HepG2 (cell line): ENCODE data around the gene VPS26B. TPM values are rescaled to one million over a fixed set of nuclear protein-coding genes. Genes with fewer than 3 reads are reported as not detected.
A peak's percentile ranks its signal among the peaks of the same experiment; 100 is the strongest.

Experiments
- ATAC-seq: fragments of 200-7000 bp; cut with Tn5 transposase; 3 replicates; pipeline ENCODE4 v1.9.1; 2020; ENCODE audit warnings: mild to moderate bottlenecking, moderate library complexity
- BruUV-seq: library from RNA; stranded (reverse); fragments of 400-500 nt; replicated peaks from 2 replicates; lab custom pipeline; 2021; lab: Mats Ljungman, UMichigan
- CTCF ChIA-PET: fragments of 300-600 bp; formaldehyde crosslinking; extraction: SDS; loops from one replicate; lab custom pipeline; 2021; ENCODE audit warnings: low total read pairs, inconsistent platforms, low intra/inter-chr PET ratio; lab: Yijun Ruan, JAX
- POLR2A ChIA-PET: fragments of 350-600 bp; sonication (Branson Sonifier 250); formaldehyde crosslinking; loops from one replicate; lab custom pipeline; 2020; ENCODE audit warnings: antibody characterized with exemption, inconsistent platforms; lab: Yijun Ruan, JAX
- DNase-seq: peaks from one replicate; pipeline ENCODE4 v3.0.0-alpha.2; 2015; ENCODE audit warnings: low spot score
- FAIRE-seq: peaks from 3 replicates; lab custom pipeline; 2011; peaks lifted over from hg19 to GRCh38; lab: Jason Lieb, UNC
- H2AFZ ChIP-seq: one replicate; pipeline ENCODE4 v1.6.1; 2011; ENCODE audit warnings: low read length, inconsistent platforms
- H3K27ac ChIP-seq: fragments of 300-600 bp; 3 replicates; pipeline ENCODE4 v1.8.0; 2011; ENCODE audit warnings: mixed run types, mild to moderate bottlenecking, mixed read lengths, low read length, inconsistent platforms; ENCODE audit not compliant: insufficient read depth; ENCODE audit errors: extremely low read length
- H3K27me3 ChIP-seq, 2 experiments: fragments of 200-600 bp in 1 of 2; 2 replicates in 1 of 2; 3 replicates in 1 of 2; pipeline versions ENCODE4 v1.6.0 to v1.8.0; 2011; ENCODE audit warnings: low read length in 2 of 2, mild to moderate bottlenecking in 2 of 2, moderate library complexity in 2 of 2, inconsistent platforms in 1 of 2; ENCODE audit not compliant: insufficient read depth in 2 of 2, control insufficient read depth in 1 of 2
- H3K36me3 ChIP-seq, 2 experiments: fragments of 200-600 bp in 1 of 2; replicated peaks in 1 of 2; 2 replicates in 1 of 2; 3 replicates in 1 of 2; pipeline versions ENCODE4 v1.5.1 to v1.8.0; 2011; ENCODE audit warnings: low read length in 2 of 2, inconsistent platforms in 1 of 2; ENCODE audit not compliant: insufficient read depth in 2 of 2, control insufficient read depth in 1 of 2
- H3K4me1 ChIP-seq: 2 replicates; pipeline ENCODE4 v1.5.1; 2012; ENCODE audit warnings: low read length, inconsistent platforms; ENCODE audit not compliant: insufficient read depth
- H3K4me2 ChIP-seq: 2 replicates; pipeline ENCODE4 v1.6.0; 2011; ENCODE audit warnings: low read depth, low read length, inconsistent platforms
- H3K4me3 ChIP-seq, 3 experiments: fragments of 200-600 bp in 1 of 3; sonication (generic), shearing (Covaris generic) in 1 of 3; replicated peaks in 1 of 3; 2 replicates each; pipeline ENCODE4 v1.5.1; 2011 to 2016; ENCODE audit warnings: low read length in 3 of 3, inconsistent platforms in 2 of 3, low read depth in 2 of 3, mild to moderate bottlenecking in 2 of 3, control low read depth in 1 of 3, mixed read lengths in 1 of 3; ENCODE audit not compliant: insufficient read depth in 1 of 3
- H3K79me2 ChIP-seq: one replicate; pipeline ENCODE4 v1.6.1; 2011; ENCODE audit warnings: low read length, inconsistent platforms; ENCODE audit not compliant: insufficient read depth
- H3K9ac ChIP-seq: 2 replicates; pipeline ENCODE4 v1.6.0; 2011; ENCODE audit warnings: mild to moderate bottlenecking, low read depth, low read length, inconsistent platforms; ENCODE audit not compliant: insufficient read depth
- H3K9me3 ChIP-seq: 2 replicates; pipeline ENCODE4 v1.5.1; 2012; ENCODE audit warnings: mild to moderate bottlenecking, low read length
- H4K20me1 ChIP-seq: 2 replicates; pipeline ENCODE4 v1.6.0; 2011; ENCODE audit warnings: inconsistent platforms, mild to moderate bottlenecking, low read length, moderate library complexity; ENCODE audit not compliant: insufficient read depth
- ATF7-NPFF ChIP-seq: sonication (generic); formaldehyde crosslinking; IDR thresholded peaks from 2 replicates; pipeline ENCODE4 v1.8.1; 2023; ENCODE audit warnings: mild to moderate bottlenecking, low read depth, missing genetic modification reagents, moderate library complexity
- CHD4 ChIP-seq: fragments of 200-600 bp; sonication (generic); IDR thresholded peaks from 2 replicates; pipeline ENCODE4 v1.7.0; 2017; ENCODE audit warnings: mild to moderate bottlenecking, low read length, borderline replicate concordance
- IKZF1 ChIP-seq: fragments of 450-650 bp; IDR thresholded peaks from 2 replicates; pipeline ENCODE4 v1.7.1; 2016
- MATR3 ChIP-seq: sonication (generic); formaldehyde crosslinking; IDR thresholded peaks from 2 replicates; pipeline ENCODE4 v1.4.0; 2020; ENCODE audit warnings: missing genetic modification reagents
- NRL ChIP-seq: sonication (generic); formaldehyde crosslinking; IDR thresholded peaks from 2 replicates; pipeline ENCODE4 v1.5.0; 2020; ENCODE audit warnings: missing genetic modification reagents, mild to moderate bottlenecking, moderate library complexity, borderline replicate concordance
- RBAK ChIP-seq: sonication (generic); formaldehyde crosslinking; IDR thresholded peaks from 2 replicates; pipeline ENCODE4 v1.5.1; 2020; ENCODE audit warnings: mild to moderate bottlenecking, missing genetic modification reagents
- ZMAT5 ChIP-seq: sonication (generic); formaldehyde crosslinking; IDR thresholded peaks from 2 replicates; pipeline ENCODE4 v1.5.0; 2020; ENCODE audit warnings: mild to moderate bottlenecking, low read depth, missing genetic modification reagents, borderline replicate concordance
- ZNF124 ChIP-seq: sonication (generic); formaldehyde crosslinking; IDR thresholded peaks from 2 replicates; pipeline ENCODE4 v1.4.0; 2020; ENCODE audit warnings: missing genetic modification reagents
- ZNF138 ChIP-seq: sonication (generic); formaldehyde crosslinking; IDR thresholded peaks from 2 replicates; pipeline ENCODE4 v1.5.0; 2020; ENCODE audit warnings: mild to moderate bottlenecking, low read depth, missing genetic modification reagents
- ZNF232 ChIP-seq: sonication (generic); formaldehyde crosslinking; IDR thresholded peaks from 2 replicates; pipeline ENCODE4 v1.4.0; 2020; ENCODE audit warnings: missing genetic modification reagents, borderline replicate concordance
- ZNF512B ChIP-seq: sonication (generic); formaldehyde crosslinking; IDR thresholded peaks from 2 replicates; pipeline ENCODE4 v1.5.1; 2020; ENCODE audit warnings: missing genetic modification reagents, mild to moderate bottlenecking, borderline replicate concordance
- ZNF747 ChIP-seq: sonication (generic); formaldehyde crosslinking; IDR thresholded peaks from 2 replicates; pipeline ENCODE4 v1.8.1; 2023; ENCODE audit warnings: missing genetic modification reagents, mild to moderate bottlenecking, borderline replicate concordance
- WGBS: methylation state at CpG from one replicate; pipeline ENCODE4 v1.1.6; 2017; ENCODE audit warnings: low lambda C conversion rate; 5-methylcytosine and 5-hydroxymethylcytosine counted together
- in situ Hi-C: cut with HindIII; loops from 2 replicates; pipeline ENCODE4 v1.10.0; 2017; ENCODE audit warnings: low pct_unique_long_range_greater_than_20kb; ENCODE audit not compliant: extremely low pct_ligation_motif_present
- intact Hi-C: fragments of 100-400 bp; cut with micrococcal nuclease; formaldehyde crosslinking; loops from one replicate; pipeline ENCODE4 v1.10.0; 2022; ENCODE audit not compliant: unreplicated experiment
- polyA plus RNA-seq, 8 experiments: library from polyadenylated mRNA; depleted of rRNA in 3 of 8; stranded (reverse) in 7 of 8; unstranded in 1 of 8; fragments of >200 nt; fragmentation: Illumina TruSeq in 4 of 8; extraction: Trizol in 4 of 8; gene quantifications; 2 replicates each; pipeline versions ENCODE4 v1.2.1 to v1.2.3, GENCODE V29; 2011 to 2016; ENCODE audit warnings: low read depth in 4 of 8, missing spikeins in 1 of 8, mixed read lengths in 1 of 8; ENCODE audit not compliant: insufficient read depth in 1 of 8
- total RNA-seq, 5 experiments: library from RNA; depleted of rRNA; stranded (reverse); fragments of >200 nt; fragmentation: Illumina TruSeq; extraction: Trizol; gene quantifications; 2 replicates each; pipeline ENCODE4 v1.2.3, GENCODE V29; 2016; ENCODE audit warnings: low read depth in 1 of 5
- TF ChIP-seq, protein P1 (sequence below): sonication (generic); formaldehyde crosslinking; IDR thresholded peaks from 2 replicates; pipeline ENCODE4 v1.9.0; 2021; ENCODE audit warnings: missing genetic modification reagents, borderline replicate concordance
- TF ChIP-seq, protein P2 (sequence below): sonication (generic); formaldehyde crosslinking; IDR thresholded peaks from 2 replicates; pipeline ENCODE4 v1.8.0; 2022; ENCODE audit warnings: mild to moderate bottlenecking, missing genetic modification reagents, moderate library complexity

The VPS26B gene
- total and polyA plus RNA-seq, 2 of the 13 experiments (the other 11 are each of a cell fraction or from before 2014, with no cell fraction given), result 20.2 to 23.2 TPM

GRCh38 chr11:134224710-134225664, 516 bp downstream of the VPS26B start (continued):
- TF ChIP-seq ZMAT5, result no peak
- peak; percentile 17; the same call in 1 of the 2 replicates for TF ChIP-seq ATF7-NPFF (CRISPR knock-in tag)
- TF ChIP-seq, protein P1, sequence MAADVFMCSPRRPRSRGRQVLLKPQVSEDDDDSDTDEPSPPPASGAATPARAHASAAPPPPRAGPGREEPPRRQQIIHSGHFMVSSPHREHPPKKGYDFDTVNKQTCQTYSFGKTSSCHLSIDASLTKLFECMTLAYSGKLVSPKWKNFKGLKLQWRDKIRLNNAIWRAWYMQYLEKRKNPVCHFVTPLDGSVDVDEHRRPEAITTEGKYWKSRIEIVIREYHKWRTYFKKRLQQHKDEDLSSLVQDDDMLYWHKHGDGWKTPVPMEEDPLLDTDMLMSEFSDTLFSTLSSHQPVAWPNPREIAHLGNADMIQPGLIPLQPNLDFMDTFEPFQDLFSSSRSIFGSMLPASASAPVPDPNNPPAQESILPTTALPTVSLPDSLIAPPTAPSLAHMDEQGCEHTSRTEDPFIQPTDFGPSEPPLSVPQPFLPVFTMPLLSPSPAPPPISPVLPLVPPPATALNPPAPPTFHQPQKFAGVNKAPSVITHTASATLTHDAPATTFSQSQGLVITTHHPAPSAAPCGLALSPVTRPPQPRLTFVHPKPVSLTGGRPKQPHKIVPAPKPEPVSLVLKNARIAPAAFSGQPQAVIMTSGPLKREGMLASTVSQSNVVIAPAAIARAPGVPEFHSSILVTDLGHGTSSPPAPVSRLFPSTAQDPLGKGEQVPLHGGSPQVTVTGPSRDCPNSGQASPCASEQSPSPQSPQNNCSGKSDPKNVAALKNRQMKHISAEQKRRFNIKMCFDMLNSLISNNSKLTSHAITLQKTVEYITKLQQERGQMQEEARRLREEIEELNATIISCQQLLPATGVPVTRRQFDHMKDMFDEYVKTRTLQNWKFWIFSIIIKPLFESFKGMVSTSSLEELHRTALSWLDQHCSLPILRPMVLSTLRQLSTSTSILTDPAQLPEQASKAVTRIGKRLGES, result no peak

DNA sequence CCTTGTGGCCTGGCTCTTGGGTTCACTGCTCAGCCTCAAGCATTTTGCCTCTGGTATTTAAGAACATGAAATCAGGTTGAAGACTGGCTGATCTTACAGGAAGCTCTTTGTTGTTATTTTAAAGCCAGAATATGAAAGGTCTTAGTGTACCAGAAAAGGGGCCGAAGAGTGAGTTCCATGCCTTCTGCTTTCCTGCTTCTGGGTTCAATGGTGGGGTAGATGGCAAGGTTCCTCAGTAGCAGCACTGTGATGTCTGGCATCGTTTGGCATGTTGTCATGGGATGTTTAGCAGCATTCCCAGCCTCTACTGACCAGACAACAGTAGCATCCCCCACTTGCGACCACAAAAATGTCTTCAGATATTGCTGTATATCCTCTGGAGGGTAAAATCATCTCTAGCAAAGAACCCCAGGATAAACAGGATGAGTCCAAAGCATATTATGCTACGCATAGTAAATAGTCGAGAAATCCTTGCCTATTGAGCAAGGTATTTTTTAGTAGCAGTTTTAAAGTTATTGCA, 2.4 kb downstream of the VPS26B start:
- no peak overlapping the region for H3K27ac ChIP-seq
- no peak overlapping the region for H3K4me3 ChIP-seq
- no peak overlapping the region for H2AFZ ChIP-seq
- H3K9ac ChIP-seq, result no peak overlapping the region
- intact Hi-C loops, result no loop called here
- CTCF ChIA-PET, result no interaction called here
- DNase-seq (no peak), ATAC-seq (no peak), FAIRE-seq (no peak)
- peaks cover 39% of the 10 kb centered on the region for H3K4me1 ChIP-seq
- no peaks in the 10 kb centered on the region for H4K20me1 ChIP-seq
- H3K4me2 ChIP-seq, result 0 out of 2 replicates have a peak overlapping the region, but pooled peaks have one; percentile 97
- no peaks in the 10 kb centered on the region for H3K27me3 ChIP-seq
- peaks cover 44% of the 10 kb centered on the region for H3K79me2 ChIP-seq
- in situ Hi-C loops, result no loop called here
- no peaks in the 10 kb centered on the region for H3K9me3 ChIP-seq
- POLR2A ChIA-PET, result interaction anchor here (1.3 kb wide), 1 partner anchor 27 kb away, joined by 3 read pairs; the partner anchor contains the start of gene ACAD8
- 97% methylated on average over 5 of the region's 5 CpGs for WGBS
- peaks cover 2 to 3% of the 10 kb centered on the region in 2 experiments; a peak in 2 of 5 replicates for H3K36me3 ChIP-seq
- BruUV-seq, result TSS peak; percentile 42
- no peak for TF ChIP-seq MATR3
- no peak for TF ChIP-seq IKZF1
- TF ChIP-seq NRL (CRISPR knock-in tag), result no peak
- no peak for TF ChIP-seq RBAK (CRISPR knock-in tag)
- no peak for TF ChIP-seq CHD4
- no peak for TF ChIP-seq ZNF747
- TF ChIP-seq ZNF512B (CRISPR knock-in tag), result no peak
- TF ChIP-seq ZNF124 (CRISPR knock-in tag), result no peak
- TF ChIP-seq ZNF138 (CRISPR knock-in tag), result no peak
- TF ChIP-seq ZNF232 (CRISPR knock-in tag), result no peak
- TF ChIP-seq, protein P2, sequence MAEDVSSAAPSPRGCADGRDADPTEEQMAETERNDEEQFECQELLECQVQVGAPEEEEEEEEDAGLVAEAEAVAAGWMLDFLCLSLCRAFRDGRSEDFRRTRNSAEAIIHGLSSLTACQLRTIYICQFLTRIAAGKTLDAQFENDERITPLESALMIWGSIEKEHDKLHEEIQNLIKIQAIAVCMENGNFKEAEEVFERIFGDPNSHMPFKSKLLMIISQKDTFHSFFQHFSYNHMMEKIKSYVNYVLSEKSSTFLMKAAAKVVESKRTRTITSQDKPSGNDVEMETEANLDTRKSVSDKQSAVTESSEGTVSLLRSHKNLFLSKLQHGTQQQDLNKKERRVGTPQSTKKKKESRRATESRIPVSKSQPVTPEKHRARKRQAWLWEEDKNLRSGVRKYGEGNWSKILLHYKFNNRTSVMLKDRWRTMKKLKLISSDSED (CRISPR knock-in tag), result no peak
